IPS DF 6.9 (cell line): ENCODE results near the gene GTF2H1.

Experiments used
- DNase-seq: peaks from one replicate; pipeline ENCODE4 v3.0.0-alpha.2; 2013; ENCODE audit warnings: low read depth, low spot score
- H3K27ac ChIP-seq: one replicate; pipeline ENCODE4 v1.5.1; 2013; ENCODE audit warnings: low read length, control low read depth
- H3K27me3 ChIP-seq: 2 replicates; pipeline ENCODE4 v1.6.1; 2013; ENCODE audit warnings: mild to moderate bottlenecking, low read length; ENCODE audit not compliant: control insufficient read depth, insufficient read depth
- H3K36me3 ChIP-seq: 2 replicates; pipeline ENCODE4 v1.6.1; 2013; ENCODE audit warnings: low read length; ENCODE audit not compliant: control insufficient read depth, insufficient read depth
- H3K4me1 ChIP-seq: 2 replicates; pipeline ENCODE4 v1.6.1; 2013; ENCODE audit warnings: low read length; ENCODE audit not compliant: control insufficient read depth, insufficient read depth
- H3K4me3 ChIP-seq: 2 replicates; pipeline ENCODE4 v1.5.1; 2013; ENCODE audit warnings: mild to moderate bottlenecking, low read length
- H3K9me3 ChIP-seq: 2 replicates; pipeline ENCODE4 v1.6.1; 2013; ENCODE audit warnings: low read length, inconsistent platforms; ENCODE audit not compliant: control insufficient read depth, insufficient read depth
- WGBS: extraction: QIAGEN DNeasy Blood & Tissue Kit; methylation state at CpG from one replicate; pipeline ENCODE4 v1.1.7; 2013; ENCODE audit warnings: mixed read lengths, missing lambda C conversion rate; ENCODE audit not compliant: insufficient read length, insufficient coverage; 5-methylcytosine and 5-hydroxymethylcytosine counted together

GTF2H1 gene

GRCh38 chr11:18371279-18371678 is 48.9 kb downstream of the GTF2H1 start:
- no peak for DNase-seq
- H3K27me3 ChIP-seq: no peaks in the 10 kb centered on the region
- WGBS: no CpG with 5 or more reads among the region's 2 CpGs
- H3K9me3 ChIP-seq: no peaks in the 10 kb centered on the region
- H3K4me3 ChIP-seq: no peak overlapping the region
- no peaks in the 10 kb centered on the region for H3K36me3 ChIP-seq
- no peak overlapping the region for H3K27ac ChIP-seq
- no peaks in the 10 kb centered on the region for H3K4me1 ChIP-seq

- DNase-seq: no peak
- no peaks in the 10 kb centered on the region for H3K36me3 ChIP-seq
Observed at GRCh38 chr11:18372201-18372600, 49.8 kb downstream of the GTF2H1 start.

DNA sequence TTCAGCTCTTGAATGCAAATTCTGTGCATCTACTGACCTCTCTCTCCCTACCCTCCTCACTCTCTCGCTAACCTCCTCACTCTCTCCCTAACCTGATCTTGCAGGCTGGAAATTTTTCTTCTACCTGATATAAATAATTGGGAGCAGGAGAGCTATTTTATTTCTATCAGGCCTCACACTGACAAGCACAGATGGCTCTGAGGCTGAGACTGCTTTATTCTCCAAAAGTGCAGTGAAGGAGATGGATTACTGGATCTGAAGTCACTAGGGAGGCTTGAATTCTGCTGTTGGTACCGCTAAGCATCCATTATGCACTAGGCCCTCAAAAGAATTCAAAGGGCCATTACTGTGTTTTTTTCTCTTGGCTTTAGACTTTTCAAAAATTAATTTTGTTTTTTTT is 52.6 kb downstream of the GTF2H1 start:
- Histone ChIP-seq H3K36me3 (no peaks in the 10 kb centered on the region), H3K4me3 (no peak overlapping the region), H3K4me1 (no peaks in the 10 kb centered on the region), H3K27ac (no peak overlapping the region), H3K9me3 (no peaks in the 10 kb centered on the region), H3K27me3 (no peaks in the 10 kb centered on the region)
- WGBS: no CpG with 5 or more reads among the region's 2 CpGs
- no peak for DNase-seq

More at GRCh38 chr11:18372201-18372600, 49.8 kb downstream of the GTF2H1 start:
- Histone ChIP-seq H3K4me1 (no peaks in the 10 kb centered on the region), H3K27ac (no peak overlapping the region), H3K27me3 (no peaks in the 10 kb centered on the region), H3K9me3 (no peaks in the 10 kb centered on the region), H3K4me3 (no peak overlapping the region)
- no CpG with 5 or more reads among the region's 2 CpGs for WGBS

DNA sequence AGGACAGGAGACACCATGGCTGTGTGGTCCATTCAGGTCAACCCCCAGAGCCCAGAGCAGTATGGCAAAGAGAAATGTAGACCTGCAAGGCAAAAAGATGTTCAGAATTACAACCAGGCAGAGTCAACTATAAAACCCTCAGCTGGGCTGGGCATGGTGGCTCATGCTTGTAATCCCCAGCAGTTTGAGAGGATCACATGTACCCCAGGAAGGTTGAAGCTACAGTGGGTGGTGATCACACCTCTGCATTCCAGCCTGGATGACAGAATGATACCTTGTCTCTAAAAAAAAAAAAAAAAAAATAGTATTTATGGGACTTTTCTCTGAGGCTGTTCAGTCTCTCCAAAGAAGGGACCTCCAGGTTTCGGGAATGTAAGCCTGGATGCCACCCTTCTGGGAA is 53.6 kb downstream of the GTF2H1 start:
- Histone ChIP-seq H3K9me3 (no peaks in the 10 kb centered on the region), H3K4me1 (no peaks in the 10 kb centered on the region), H3K36me3 (no peaks in the 10 kb centered on the region), H3K27me3 (no peaks in the 10 kb centered on the region), H3K4me3 (no peak overlapping the region), H3K27ac (no peak overlapping the region)
- DNase-seq: no peak
- whole genome bisulfite sequencing: no CpG with 5 or more reads among the region's 1 CpG

- H3K4me3 ChIP-seq: no peak overlapping the region
- H3K4me1 ChIP-seq: no peaks in the 10 kb centered on the region
- no peaks in the 10 kb centered on the region for H3K36me3 ChIP-seq
- H3K27me3 ChIP-seq: no peaks in the 10 kb centered on the region
- WGBS: no CpG with 5 or more reads among the region's 2 CpGs
- H3K9me3 ChIP-seq: no peaks in the 10 kb centered on the region
- DNase-seq: no peak
- no peak overlapping the region for H3K27ac ChIP-seq
Observed at GRCh38 chr11:18379201-18379600, 56.8 kb downstream of the GTF2H1 start.

DNA sequence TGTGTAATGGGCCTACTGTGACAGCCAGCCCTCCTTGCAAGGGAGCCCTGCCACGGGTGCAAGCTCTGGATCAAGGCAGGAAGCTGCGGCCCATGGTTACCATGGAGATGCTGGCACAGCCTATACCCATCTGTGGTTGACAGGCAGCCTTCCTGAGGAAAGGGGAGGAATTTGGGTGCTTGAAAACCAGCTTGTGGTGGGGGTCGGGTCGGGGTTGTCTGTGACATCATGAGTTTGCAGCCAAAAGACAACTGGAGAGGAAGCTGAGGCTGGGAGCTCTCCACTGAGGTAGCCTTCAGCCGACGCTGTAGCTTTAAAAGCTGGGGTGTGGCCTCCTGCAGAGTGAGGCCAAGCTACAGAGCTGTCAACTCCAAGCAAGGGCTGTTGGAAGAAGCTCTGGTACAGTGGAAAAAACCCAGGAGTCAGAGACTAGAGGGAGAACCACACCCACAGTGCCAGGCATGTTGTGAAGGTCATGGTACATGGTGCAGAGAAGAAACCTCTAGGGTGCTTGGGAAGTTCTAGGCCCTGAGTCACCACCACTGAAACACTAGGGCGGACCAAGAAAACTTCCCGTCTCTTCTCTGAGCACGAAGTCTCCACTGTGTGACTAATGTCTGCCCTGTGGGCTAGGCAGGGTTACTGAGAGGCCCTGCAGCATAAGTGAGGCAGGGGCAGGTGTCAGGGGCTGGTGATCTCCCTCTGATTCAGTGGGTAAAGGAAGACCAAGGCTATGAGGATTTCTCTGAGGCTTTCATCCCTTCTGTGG is 61.2 kb downstream of the GTF2H1 start:
- whole genome bisulfite sequencing: no CpG with 5 or more reads among the region's 9 CpGs
- DNase-seq: no peak
- H3K9me3 ChIP-seq: no peaks in the 10 kb centered on the region
- no peaks in the 10 kb centered on the region for H3K4me1 ChIP-seq
- H3K4me3 ChIP-seq: no peak overlapping the region
- no peak overlapping the region for H3K27ac ChIP-seq
- H3K27me3 ChIP-seq: no peaks in the 10 kb centered on the region
- H3K36me3 ChIP-seq: no peaks in the 10 kb centered on the region

DNA sequence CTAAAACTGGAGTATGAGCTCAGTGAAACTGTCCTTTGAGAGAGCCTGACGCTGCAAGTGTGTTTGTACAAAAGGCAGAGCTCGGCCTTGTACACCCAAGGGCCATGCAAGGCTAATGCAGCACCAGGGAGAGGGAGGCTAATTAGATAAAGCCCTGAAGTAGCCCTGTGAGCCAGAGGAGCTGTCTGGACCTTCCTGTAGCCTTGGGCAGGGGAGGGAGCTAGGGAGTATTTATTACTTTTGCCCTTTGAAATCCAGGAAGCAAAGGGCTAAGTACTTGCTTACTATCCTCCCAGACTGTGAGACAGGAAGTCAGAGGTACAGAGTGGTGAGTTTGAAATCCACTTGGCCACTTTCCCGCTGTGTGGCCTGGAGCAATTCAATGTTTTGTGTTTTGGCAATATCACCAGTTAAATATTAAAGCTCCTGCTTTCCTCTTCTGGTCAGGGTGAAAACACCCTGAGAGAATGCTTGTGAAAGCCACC is 61.8 kb downstream of the GTF2H1 start:
- Histone ChIP-seq H3K9me3 (no peaks in the 10 kb centered on the region), H3K4me3 (no peak overlapping the region), H3K27ac (no peak overlapping the region), H3K36me3 (no peaks in the 10 kb centered on the region), H3K27me3 (no peaks in the 10 kb centered on the region), H3K4me1 (no peaks in the 10 kb centered on the region)
- no peak for DNase-seq
- no CpG with 5 or more reads among the region's 3 CpGs for WGBS

DNA sequence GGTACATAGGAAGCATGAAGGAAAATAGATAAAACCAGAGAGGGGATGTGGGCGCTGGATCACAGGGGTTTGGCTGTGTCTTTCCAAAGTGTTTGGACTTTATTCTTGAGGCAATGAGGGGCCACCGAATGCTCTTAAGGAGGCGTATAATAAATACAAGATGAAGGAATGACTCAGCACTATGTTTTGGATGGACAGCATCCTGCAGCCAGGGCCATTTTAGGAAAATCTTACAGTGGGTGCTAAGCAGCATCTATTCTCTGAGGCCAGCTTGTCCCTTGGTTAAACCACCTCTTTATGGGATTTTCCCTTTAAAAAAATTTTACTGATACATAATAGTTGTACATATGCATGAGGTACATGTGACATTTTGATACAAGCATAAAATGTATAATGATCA is 67.7 kb downstream of the GTF2H1 start:
- DNase-seq: no peak
- no peaks in the 10 kb centered on the region for H3K9me3 ChIP-seq
- no peak overlapping the region for H3K4me3 ChIP-seq
- 0 out of 2 replicates have a peak, but pooled peaks cover 2% of the 10 kb centered on the region for H3K4me1 ChIP-seq
- no peaks in the 10 kb centered on the region for H3K27me3 ChIP-seq
- H3K36me3 ChIP-seq: no peaks in the 10 kb centered on the region
- no CpG with 5 or more reads among the region's 3 CpGs for WGBS
- H3K27ac ChIP-seq: no peak overlapping the region

DNA sequence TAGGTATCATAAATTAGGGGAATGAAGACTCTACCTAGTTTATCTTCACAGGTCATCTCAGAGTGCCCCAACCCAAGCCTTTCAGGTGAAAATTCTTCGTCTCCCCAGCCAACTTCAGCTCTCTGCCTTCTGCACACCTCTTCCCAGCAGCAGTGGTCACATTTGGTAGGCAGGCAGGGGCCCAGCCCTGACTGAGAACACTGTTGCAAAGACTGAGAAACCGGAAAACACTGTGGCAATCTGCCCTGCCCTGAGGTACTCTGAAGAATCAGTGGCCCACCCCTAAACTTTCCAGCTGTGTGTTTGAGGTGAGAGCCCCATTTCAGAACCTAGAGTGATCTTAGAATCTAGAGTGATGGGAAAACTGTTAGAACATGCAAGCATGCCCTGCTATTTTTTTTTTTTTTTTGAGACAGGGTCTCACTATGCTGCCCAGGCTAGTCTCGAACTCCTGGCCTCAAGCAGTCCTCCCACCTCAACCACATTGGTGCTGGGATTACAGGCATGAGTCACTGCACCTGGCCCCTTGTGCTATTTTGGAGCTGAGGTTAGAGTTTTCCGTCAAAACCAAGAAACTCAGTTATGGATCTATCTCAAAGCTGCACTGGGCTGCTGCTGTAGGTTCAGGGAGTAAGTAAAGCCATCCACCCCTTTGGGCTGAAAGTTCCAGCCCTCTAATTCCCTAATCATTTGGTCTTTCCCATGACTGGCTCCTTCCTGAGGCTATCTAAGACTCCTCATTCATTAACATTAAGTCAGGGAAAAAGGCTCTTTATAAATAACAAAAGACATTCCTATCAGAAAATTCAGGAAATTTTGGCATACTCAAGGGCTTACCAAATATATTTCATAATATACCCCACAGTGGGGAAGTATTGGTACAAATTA is 70.3 kb downstream of the GTF2H1 start:
- H3K4me1 ChIP-seq: 0 out of 2 replicates have a peak, but pooled peaks cover 2% of the 10 kb centered on the region
- no peak overlapping the region for H3K4me3 ChIP-seq
- no peaks in the 10 kb centered on the region for H3K27me3 ChIP-seq
- H3K27ac ChIP-seq: no peak overlapping the region
- no peaks in the 10 kb centered on the region for H3K36me3 ChIP-seq
- no peaks in the 10 kb centered on the region for H3K9me3 ChIP-seq
- DNase-seq: no peak
- no CpG with 5 or more reads among the region's 4 CpGs for WGBS

- Histone ChIP-seq H3K36me3 (peaks cover 4% of the 10 kb centered on the region; the same call in 1 of the 2 replicates), H3K4me1 (0 out of 2 replicates have a peak, but pooled peaks cover 2% of the 10 kb centered on the region), H3K4me3 (peak overlapping the region; percentile 37; the same call in 1 of the 2 replicates), H3K27me3 (no peaks in the 10 kb centered on the region), H3K9me3 (no peaks in the 10 kb centered on the region), H3K27ac (no peak overlapping the region)
- DNase-seq: no peak
- no CpG with 5 or more reads among the region's 22 CpGs for WGBS
Observed at GRCh38 chr11:18393581-18394274, 71.4 kb downstream of the GTF2H1 start.
